ENCODE measurements around the gene CDK10.

The CDK10 gene, protein sequence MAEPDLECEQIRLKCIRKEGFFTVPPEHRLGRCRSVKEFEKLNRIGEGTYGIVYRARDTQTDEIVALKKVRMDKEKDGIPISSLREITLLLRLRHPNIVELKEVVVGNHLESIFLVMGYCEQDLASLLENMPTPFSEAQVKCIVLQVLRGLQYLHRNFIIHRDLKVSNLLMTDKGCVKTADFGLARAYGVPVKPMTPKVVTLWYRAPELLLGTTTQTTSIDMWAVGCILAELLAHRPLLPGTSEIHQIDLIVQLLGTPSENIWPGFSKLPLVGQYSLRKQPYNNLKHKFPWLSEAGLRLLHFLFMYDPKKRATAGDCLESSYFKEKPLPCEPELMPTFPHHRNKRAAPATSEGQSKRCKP

DNA sequence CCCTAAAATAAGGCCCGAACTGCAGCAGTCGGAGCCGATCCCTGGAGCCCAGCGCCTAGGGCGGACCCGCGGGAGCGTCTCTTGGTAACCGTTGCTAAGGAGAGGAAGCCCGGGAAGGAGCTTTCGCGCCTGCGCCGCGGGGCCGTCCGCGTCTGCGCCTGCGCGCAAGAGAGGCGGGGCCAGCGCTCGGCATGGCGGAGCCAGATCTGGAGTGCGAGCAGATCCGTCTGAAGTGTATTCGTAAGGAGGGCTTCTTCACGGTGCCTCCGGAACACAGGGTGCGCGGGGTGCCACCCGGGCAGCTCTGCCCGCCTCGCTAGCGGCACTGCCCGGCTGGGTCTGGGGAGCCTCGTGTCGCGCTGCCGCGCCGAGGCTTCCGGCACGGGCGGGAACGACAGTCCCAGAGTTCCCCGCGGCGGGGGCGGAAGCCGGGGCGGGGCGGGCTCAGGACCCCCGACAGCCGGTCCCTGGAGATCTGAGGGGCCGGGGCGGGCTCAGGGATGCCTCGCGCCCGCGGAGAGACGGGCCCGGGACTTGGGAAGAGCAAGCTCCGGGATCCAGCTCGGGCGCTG, at the start of gene CDK10:
CDK10 (plus strand) TSS at position 170 of the 572 bp plus-strand sequence; CDS start at position 192, 22 bp downstream.
- DNase-seq (ENCODE audit: low read depth) = peak; percentile 79
- TF ChIP-seq CTCF (conservative IDR thresholded peaks at IDR 0.05; ENCODE audit: low read length) = no peak
- peak within 1 kb of the TSS; percentile 85 for H3K4me3 ChIP-seq (ENCODE audit: low read length)

DNA sequence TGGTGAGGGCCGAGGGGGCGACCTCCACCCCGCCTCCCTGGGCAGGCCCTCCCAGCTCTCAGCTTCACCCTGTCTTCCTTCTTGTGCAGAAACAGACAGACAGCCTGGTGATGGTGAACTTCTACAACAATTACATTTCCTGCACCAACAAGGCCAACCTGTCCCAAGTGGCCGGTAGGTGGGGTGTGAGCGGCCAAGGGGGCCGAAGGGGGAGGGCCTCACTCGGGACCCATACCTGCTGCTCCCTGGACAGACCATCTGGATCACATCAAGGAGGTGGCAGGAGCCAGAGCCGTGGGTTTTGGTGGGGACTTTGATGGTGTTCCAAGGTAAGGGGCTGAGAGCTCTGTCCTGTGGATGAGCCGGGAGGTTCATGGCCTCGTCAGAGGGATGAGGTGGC, 49.1 kb upstream of the CDK10 start:
- no peak overlapping the region for H3K4me3 ChIP-seq (ENCODE audit: low read length)
- no peak for TF ChIP-seq CTCF (conservative IDR thresholded peaks at IDR 0.05; ENCODE audit: low read length)
- no peak for DNase-seq (ENCODE audit: low read depth)

GRCh38 chr16:89638455-89638854, 48.0 kb upstream of the CDK10 start:
- no peak overlapping the region for H3K4me3 ChIP-seq (ENCODE audit: low read length)
- no peak for DNase-seq (ENCODE audit: low read depth)
- no peak for TF ChIP-seq CTCF (conservative IDR thresholded peaks at IDR 0.05; ENCODE audit: low read length)

DNA sequence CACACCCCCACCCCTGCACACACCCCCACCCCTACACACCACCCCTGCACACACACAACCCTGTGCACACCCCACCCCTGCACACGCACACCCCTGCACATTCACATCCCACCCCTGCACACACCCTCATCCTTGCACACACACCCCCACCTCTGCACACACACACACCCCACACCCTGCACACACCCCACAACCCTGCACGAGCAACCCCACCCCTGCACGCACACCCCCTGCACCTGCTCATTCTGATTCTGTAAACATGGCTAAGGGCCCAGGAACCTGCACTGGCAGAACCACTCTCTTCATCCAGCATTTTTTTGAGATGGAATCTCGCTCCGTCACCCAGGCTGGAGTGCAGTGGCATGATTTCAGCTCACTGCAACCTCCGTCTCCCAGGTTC, 47.1 kb upstream of the CDK10 start:
- no peak for DNase-seq (ENCODE audit: low read depth)
- no peak overlapping the region for H3K4me3 ChIP-seq (ENCODE audit: low read length)
- TF ChIP-seq CTCF (conservative IDR thresholded peaks at IDR 0.05; ENCODE audit: low read length) = no peak

DNA sequence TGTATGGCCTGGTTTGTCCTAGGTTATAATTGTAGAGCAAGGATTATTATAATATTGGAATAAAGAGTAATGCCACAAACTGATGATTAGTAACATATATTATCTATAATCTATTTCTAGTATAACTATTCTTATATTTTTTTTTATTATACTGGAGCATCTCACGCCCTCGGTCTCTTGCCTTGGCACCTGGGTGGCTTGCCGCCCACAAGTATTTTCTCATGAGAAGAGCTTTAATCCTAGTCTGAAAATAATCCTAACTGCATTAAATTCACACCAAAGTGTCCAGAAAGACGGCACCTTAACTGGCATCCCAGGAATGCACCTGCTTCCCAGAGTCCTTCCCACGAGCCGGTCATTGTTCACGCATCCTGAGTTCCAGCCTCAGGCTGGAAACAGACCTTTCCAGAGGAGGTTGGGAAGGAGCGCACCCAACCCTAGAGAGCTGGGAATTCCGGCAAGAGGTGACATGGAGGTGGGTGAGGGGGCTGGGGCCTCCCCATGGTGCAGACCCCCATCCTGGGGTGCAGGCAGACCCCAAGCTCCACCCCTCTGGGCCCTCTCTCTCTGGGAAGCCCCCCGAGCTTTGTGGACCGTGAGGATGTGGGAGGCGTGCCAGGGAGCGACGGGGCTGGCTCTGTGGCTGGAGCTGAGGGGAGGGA, 44.9 kb upstream of the CDK10 start:
- no peak overlapping the region for H3K4me3 ChIP-seq (ENCODE audit: low read length)
- no peak for DNase-seq (ENCODE audit: low read depth)
- no peak for TF ChIP-seq CTCF (conservative IDR thresholded peaks at IDR 0.05; ENCODE audit: low read length)

DNA sequence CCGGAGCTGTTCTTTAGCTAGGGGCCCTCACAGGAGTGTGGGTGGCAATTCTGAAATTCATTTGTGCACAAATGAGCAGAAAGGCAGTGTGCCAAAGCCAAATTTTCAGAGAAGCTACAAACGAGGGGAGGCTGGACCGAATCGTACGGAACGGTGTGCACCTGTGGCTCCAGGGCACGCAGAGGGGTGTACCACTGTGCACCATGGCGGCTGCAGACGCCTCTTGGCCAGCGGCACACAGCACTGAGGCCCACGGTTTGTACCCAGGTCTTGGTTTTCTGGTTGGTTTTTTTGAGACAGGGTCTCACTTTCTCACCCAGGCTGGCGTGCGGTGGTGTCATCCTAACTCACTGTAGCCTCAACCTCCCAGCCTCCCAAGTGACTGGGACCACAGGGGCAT, 43.9 kb upstream of the CDK10 start:
- no peak for DNase-seq (ENCODE audit: low read depth)
- no peak overlapping the region for H3K4me3 ChIP-seq (ENCODE audit: low read length)

More for the DNA sequence above, 43.9 kb upstream of the CDK10 start:
- no peak for TF ChIP-seq CTCF (conservative IDR thresholded peaks at IDR 0.05; ENCODE audit: low read length)
